ENCODE data around the gene TBCC.
"Not testable (repeated sequence)": the region's sequence is repeated elsewhere in the genome, so short reads cannot be mapped to it uniquely, and the experiment has no call there.

The TBCC gene

GRCh38 chr6:42707595-42707994, 38.3 kb downstream of the TBCC start:
- DNase-seq (ENCODE audit: low read depth in 2 of 2) = no peak
- TF ChIP-seq, protein P1, sequence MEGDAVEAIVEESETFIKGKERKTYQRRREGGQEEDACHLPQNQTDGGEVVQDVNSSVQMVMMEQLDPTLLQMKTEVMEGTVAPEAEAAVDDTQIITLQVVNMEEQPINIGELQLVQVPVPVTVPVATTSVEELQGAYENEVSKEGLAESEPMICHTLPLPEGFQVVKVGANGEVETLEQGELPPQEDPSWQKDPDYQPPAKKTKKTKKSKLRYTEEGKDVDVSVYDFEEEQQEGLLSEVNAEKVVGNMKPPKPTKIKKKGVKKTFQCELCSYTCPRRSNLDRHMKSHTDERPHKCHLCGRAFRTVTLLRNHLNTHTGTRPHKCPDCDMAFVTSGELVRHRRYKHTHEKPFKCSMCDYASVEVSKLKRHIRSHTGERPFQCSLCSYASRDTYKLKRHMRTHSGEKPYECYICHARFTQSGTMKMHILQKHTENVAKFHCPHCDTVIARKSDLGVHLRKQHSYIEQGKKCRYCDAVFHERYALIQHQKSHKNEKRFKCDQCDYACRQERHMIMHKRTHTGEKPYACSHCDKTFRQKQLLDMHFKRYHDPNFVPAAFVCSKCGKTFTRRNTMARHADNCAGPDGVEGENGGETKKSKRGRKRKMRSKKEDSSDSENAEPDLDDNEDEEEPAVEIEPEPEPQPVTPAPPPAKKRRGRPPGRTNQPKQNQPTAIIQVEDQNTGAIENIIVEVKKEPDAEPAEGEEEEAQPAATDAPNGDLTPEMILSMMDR (IDR thresholded peaks at IDR 0.05; ENCODE audit: low read depth, low read length) = no peak
- no peak overlapping the region for H3K4me3 ChIP-seq (replicated peaks in 1 of 2; ENCODE audit: low read depth in 2 of 2, low read length in 2 of 2)

GRCh38 chr6:42704937-42705374, 40.9 kb downstream of the TBCC start:
- no peak overlapping the region for H3K4me3 ChIP-seq (replicated peaks in 1 of 2; ENCODE audit: low read depth in 2 of 2, low read length in 2 of 2)
- DNase-seq (ENCODE audit: low read depth in 2 of 2) = no peak
- TF ChIP-seq, protein P1 (IDR thresholded peaks at IDR 0.05; ENCODE audit: low read depth, low read length) = no peak

DNA sequence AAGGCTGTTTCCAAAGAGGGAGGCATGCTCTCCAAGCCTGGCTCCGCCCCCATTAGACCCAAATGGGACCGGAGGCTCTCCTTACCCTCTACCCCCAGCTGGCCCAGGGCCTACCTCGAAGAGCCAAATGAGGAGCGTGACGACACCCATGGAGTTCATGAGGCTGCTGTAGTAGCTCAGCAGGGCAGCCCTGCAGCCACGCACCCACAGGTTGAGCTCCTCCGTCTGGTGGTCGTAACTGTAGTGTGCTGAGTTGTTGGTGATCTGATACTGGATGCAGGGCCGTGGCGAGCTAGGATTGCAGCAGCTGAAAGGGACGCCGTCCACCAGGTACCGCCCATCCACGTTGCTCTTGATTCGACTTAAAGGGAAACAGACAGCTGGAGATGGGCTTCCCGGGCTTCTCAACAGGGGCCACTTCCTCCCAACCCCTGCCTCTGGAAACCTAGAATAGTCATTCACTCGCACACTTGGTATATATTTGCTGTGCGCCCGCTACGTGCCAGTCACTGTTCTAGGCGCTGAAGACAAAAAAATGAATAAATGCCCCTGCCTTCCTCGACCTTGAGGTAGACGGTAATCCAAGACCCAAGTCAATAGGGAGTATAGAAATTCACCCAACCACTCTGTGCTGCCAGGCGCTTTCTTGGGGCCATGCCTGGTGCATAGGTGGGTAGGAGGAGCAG, 41.5 kb downstream of the TBCC start:
- peak overlapping the region; percentile 24 to 47 for H3K4me3 ChIP-seq (replicated peaks in 1 of 2; ENCODE audit: low read depth in 2 of 2, low read length in 2 of 2)
- TF ChIP-seq, protein P1 (IDR thresholded peaks at IDR 0.05; ENCODE audit: low read depth, low read length) = no peak
- peak in 1 of 2 donors; percentile 74 for DNase-seq (ENCODE audit: low read depth in 2 of 2)

- DNase-seq (ENCODE audit: low read depth in 2 of 2); H3K4me3 ChIP-seq (replicated peaks in 1 of 2; ENCODE audit: low read depth in 2 of 2, low read length in 2 of 2): not testable (repeated sequence)
Observed at GRCh38 chr6:42702786-42703185, 43.1 kb downstream of the TBCC start.

- no peak overlapping the region for H3K4me3 ChIP-seq (replicated peaks in 1 of 2; ENCODE audit: low read depth in 2 of 2, low read length in 2 of 2)
- TF ChIP-seq, protein P1 (IDR thresholded peaks at IDR 0.05; ENCODE audit: low read depth, low read length) = no peak
- DNase-seq (ENCODE audit: low read depth in 2 of 2) = peak; percentile 41 to 55
Observed at GRCh38 chr6:42702200-42702599, 43.7 kb downstream of the TBCC start.

DNA sequence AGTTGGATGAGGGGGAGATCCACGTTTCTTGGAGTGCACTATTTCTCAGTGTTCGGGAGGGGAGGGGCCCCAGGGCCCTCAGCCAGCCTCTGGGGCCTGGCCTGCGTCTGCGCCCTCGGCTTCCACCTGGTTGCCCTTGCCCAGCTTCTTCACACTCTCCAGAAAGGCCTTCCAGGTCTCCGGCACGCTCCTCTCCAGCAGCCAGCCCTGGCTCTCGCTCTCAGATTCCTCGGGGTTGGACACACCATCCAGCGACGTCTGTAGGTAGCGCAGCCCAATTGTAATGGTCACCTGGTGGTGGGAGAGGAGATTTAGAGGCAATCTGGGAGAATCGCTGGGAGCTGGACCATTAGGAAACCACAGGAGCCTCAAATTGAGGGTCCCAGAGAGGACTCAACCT, 47.7 kb downstream of the TBCC start:
- TF ChIP-seq, protein P1 (IDR thresholded peaks at IDR 0.05; ENCODE audit: low read depth, low read length) = no peak
- no peak for DNase-seq (ENCODE audit: low read depth in 2 of 2)
- no peak overlapping the region for H3K4me3 ChIP-seq (replicated peaks in 1 of 2; ENCODE audit: low read depth in 2 of 2, low read length in 2 of 2)

GRCh38 chr6:42697268-42697655, 48.6 kb downstream of the TBCC start:
- no peak for DNase-seq (ENCODE audit: low read depth in 2 of 2)
- TF ChIP-seq, protein P1 (IDR thresholded peaks at IDR 0.05; ENCODE audit: low read depth, low read length) = no peak
- H3K4me3 ChIP-seq (replicated peaks in 1 of 2; ENCODE audit: low read depth in 2 of 2, low read length in 2 of 2) = no peak overlapping the region

Data from cardiac fibroblast (primary cell).